Upper lobe of left lung (tissue), 4 donors: ENCODE results near the gene SPTBN5.

Source experiments
- POLR2A ChIP-seq, 4 donors: fragments of 450-650 bp; IDR thresholded peaks; one replicate each; pipeline ENCODE4 v1.5.1; 2016 to 2017; ENCODE audit warnings: antibody characterized with exemption in 4 of 4, mild to moderate bottlenecking in 2 of 4
- POLR2AphosphoS5 ChIP-seq, 2 donors: sonication (generic); formaldehyde crosslinking; IDR thresholded peaks; one replicate each; pipeline ENCODE4 v1.5.1; 2017; ENCODE audit warnings: antibody characterized with exemption in 2 of 2
- TF ChIP-seq, protein P1 (sequence below), 6 experiments: fragments of 450-650 bp in 4 of 6; fragments of 200-600 bp in 2 of 6; sonication (generic) in 2 of 6; IDR thresholded peaks; one replicate each; pipeline ENCODE4 v1.5.1; 2016 to 2019; ENCODE audit warnings: antibody characterized with exemption in 6 of 6

DNA sequence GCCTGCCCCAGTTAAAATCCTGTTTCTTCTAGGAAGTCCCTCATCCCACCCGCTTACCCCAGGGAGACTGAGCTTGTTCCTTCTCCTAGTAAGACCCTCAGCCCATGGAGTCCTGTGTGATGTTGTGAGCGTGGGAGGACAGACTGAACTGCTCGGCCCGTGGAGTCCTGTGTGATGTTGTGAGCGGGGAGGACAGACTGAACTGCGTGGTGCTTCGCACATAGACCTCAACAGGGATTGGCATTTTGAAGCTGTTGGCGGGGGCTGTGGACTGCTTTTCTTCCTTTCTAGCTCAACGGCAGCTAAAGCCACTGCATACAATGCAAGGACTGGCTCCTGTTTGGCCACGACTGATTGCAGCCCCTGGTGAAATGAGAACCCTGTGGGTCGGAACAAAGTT lies 1.6 kb upstream of the SPTBN5 start:
- TF ChIP-seq, protein P1, sequence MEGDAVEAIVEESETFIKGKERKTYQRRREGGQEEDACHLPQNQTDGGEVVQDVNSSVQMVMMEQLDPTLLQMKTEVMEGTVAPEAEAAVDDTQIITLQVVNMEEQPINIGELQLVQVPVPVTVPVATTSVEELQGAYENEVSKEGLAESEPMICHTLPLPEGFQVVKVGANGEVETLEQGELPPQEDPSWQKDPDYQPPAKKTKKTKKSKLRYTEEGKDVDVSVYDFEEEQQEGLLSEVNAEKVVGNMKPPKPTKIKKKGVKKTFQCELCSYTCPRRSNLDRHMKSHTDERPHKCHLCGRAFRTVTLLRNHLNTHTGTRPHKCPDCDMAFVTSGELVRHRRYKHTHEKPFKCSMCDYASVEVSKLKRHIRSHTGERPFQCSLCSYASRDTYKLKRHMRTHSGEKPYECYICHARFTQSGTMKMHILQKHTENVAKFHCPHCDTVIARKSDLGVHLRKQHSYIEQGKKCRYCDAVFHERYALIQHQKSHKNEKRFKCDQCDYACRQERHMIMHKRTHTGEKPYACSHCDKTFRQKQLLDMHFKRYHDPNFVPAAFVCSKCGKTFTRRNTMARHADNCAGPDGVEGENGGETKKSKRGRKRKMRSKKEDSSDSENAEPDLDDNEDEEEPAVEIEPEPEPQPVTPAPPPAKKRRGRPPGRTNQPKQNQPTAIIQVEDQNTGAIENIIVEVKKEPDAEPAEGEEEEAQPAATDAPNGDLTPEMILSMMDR (IDR thresholded peaks at IDR 0.05): no peak
- TF ChIP-seq POLR2AphosphoS5 (IDR thresholded peaks at IDR 0.05): no peak
- TF ChIP-seq POLR2A (IDR thresholded peaks at IDR 0.05): no peak
